ENCODE measurements around the gene ACOX1. TPM values are rescaled to one million over a fixed set of nuclear protein-coding genes. Genes with fewer than 3 reads are reported as not detected.
A peak's percentile ranks its signal among the peaks of the same experiment; 100 is the strongest.

The ACOX1 gene
- total and polyA plus RNA-seq, 2 of the 13 experiments (the other 11 are each of a cell fraction or from before 2014, with no cell fraction given) = 86.4 to 120 TPM

- TF ChIP-seq ZSCAN5A (CRISPR knock-in tag; IDR thresholded peaks at IDR 0.05; ENCODE audit: borderline replicate concordance) = no peak; the same call in 1 of the 2 replicates
- TF ChIP-seq BCL6 (CRISPR knock-in tag; IDR thresholded peaks at IDR 0.05) = peak; percentile 59
- no peak for TF ChIP-seq U2AF2 (IDR thresholded peaks at IDR 0.05; ENCODE audit: low read depth, low read length)
- no peak for TF ChIP-seq MBD4 (IDR thresholded peaks at IDR 0.05; ENCODE audit: borderline replicate concordance, low read length)
- peak; percentile 94; the same call in 1 of the 2 replicates for TF ChIP-seq SIN3A (IDR thresholded peaks at IDR 0.05; ENCODE audit: borderline replicate concordance, low read depth, low read length)
- peak; percentile 88 for TF ChIP-seq SP5 (CRISPR knock-in tag; IDR thresholded peaks at IDR 0.05; ENCODE audit: borderline replicate concordance, low read depth)
- TF ChIP-seq ZBTB46 (CRISPR knock-in tag; IDR thresholded peaks at IDR 0.05; ENCODE audit: borderline replicate concordance) = peak; percentile 54; the same call in 1 of the 2 replicates
- TF ChIP-seq RFX1 (IDR thresholded peaks at IDR 0.05) = no peak
- peak; percentile 90 for TF ChIP-seq GABPB1 (CRISPR knock-in tag; IDR thresholded peaks at IDR 0.05)
- TF ChIP-seq ZNF225 (CRISPR knock-in tag; IDR thresholded peaks at IDR 0.05) = peak; percentile 3; the same call in 1 of the 2 replicates
- TF ChIP-seq ZNF737 (CRISPR knock-in tag; IDR thresholded peaks at IDR 0.05; ENCODE audit: borderline replicate concordance) = 0 out of 2 replicates have a peak, but pooled peaks have one; percentile 48
- peak; percentile 61; the same call in 1 of the 2 replicates for TF ChIP-seq JUNB (CRISPR knock-in tag; IDR thresholded peaks at IDR 0.05; ENCODE audit: borderline replicate concordance)
- no peak; the same call in 1 of the 2 replicates for TF ChIP-seq ZBTB43 (CRISPR knock-in tag; conservative IDR thresholded peaks at IDR 0.05)
- peak; percentile 91 for TF ChIP-seq ZNF710 (CRISPR knock-in tag; IDR thresholded peaks at IDR 0.05; ENCODE audit: borderline replicate concordance)
- no peak for TF ChIP-seq PRPF4 (IDR thresholded peaks at IDR 0.05; ENCODE audit: low read depth, low read length, poor library complexity, severe bottlenecking)
- TF ChIP-seq GATAD2A (CRISPR knock-in tag; IDR thresholded peaks at IDR 0.05) = peak; percentile 87
- 0 out of 2 replicates have a peak, but pooled peaks have one; percentile 76 for TF ChIP-seq PCBP1 (IDR thresholded peaks at IDR 0.05; ENCODE audit: borderline replicate concordance, low read depth, low read length)
- TF ChIP-seq ZNF124 (CRISPR knock-in tag; IDR thresholded peaks at IDR 0.05) = peak; percentile 70
- TF ChIP-seq ZC3H4 (CRISPR knock-in tag; IDR thresholded peaks at IDR 0.05; ENCODE audit: borderline replicate concordance) = no peak; the same call in 1 of the 2 replicates
These were observed at the start of gene ACOX1, which contains the start of gene TEN1 (continued) for GRCh38 chr17:75978938-75979704.
